ENCODE results near the gene ZDHHC13.

ZDHHC13 gene

GRCh38 chr11:19220903-19221724 is 104.1 kb downstream of the ZDHHC13 start:
- DNase-seq (ENCODE audit: low spot score) = no peak
- TF ChIP-seq, protein P1, sequence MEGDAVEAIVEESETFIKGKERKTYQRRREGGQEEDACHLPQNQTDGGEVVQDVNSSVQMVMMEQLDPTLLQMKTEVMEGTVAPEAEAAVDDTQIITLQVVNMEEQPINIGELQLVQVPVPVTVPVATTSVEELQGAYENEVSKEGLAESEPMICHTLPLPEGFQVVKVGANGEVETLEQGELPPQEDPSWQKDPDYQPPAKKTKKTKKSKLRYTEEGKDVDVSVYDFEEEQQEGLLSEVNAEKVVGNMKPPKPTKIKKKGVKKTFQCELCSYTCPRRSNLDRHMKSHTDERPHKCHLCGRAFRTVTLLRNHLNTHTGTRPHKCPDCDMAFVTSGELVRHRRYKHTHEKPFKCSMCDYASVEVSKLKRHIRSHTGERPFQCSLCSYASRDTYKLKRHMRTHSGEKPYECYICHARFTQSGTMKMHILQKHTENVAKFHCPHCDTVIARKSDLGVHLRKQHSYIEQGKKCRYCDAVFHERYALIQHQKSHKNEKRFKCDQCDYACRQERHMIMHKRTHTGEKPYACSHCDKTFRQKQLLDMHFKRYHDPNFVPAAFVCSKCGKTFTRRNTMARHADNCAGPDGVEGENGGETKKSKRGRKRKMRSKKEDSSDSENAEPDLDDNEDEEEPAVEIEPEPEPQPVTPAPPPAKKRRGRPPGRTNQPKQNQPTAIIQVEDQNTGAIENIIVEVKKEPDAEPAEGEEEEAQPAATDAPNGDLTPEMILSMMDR (IDR thresholded peaks at IDR 0.05; ENCODE audit: extremely low read depth, missing control alignments) = no peak

DNA sequence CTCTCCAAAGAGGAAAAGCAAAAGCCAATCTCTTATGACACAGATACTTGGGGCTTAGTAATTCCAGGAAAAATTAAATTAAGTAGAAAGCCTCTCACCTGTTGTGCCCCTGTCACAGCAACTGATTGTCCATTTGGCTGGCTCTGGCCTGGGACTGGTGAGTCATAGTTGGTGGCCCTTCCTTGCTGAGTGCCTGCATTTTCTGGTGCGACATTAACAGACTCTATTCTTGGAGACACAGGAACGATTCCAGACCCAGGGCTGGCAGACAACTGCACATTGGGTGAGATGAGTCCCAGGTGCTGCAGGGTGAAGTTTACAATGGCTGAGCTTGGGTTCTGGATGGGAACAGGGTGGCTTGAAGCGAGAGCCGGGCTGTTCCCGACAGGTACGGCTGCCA is 108.2 kb downstream of the ZDHHC13 start:
- TF ChIP-seq, protein P1 (IDR thresholded peaks at IDR 0.05; ENCODE audit: extremely low read depth, missing control alignments) = no peak
- no peak for DNase-seq (ENCODE audit: low spot score)

DNA sequence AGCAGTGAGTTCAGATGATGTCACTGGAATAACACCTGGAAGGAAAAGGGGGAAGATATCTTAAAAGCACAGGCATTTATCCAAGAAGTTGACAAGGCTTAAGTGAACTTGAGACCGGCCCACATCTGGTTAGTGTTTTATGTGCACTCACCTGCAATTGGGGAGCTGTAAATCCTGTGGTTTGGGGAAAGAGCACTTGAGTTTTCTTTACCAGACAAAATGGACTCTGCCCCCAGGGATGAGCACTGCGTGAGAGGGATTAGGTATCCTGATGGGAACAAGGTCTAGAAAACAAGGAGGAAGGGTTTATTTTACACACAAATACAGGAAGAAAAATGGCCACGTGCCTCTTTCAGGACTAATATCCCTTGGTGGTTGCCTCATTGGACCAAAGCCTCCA is 108.6 kb downstream of the ZDHHC13 start:
- TF ChIP-seq, protein P1 (IDR thresholded peaks at IDR 0.05; ENCODE audit: extremely low read depth, missing control alignments) = no peak
- DNase-seq (ENCODE audit: low spot score) = no peak

All from GM20000 (cell line).